B cell (primary cell): ENCODE data around the gene DPPA2. TPM values are rescaled to one million over a fixed set of nuclear protein-coding genes. Genes with fewer than 3 reads are reported as not detected.

Source experiments
- ATAC-seq: fragments of 200-7000 bp; cut with Tn5 transposase; one replicate; pipeline ENCODE4 v1.10.0; 2021; ENCODE audit warnings: low read depth, mild to moderate bottlenecking, moderate number of reproducible peaks, moderate library complexity
- CTCF ChIA-PET: fragments of 350-600 bp; sonication (Branson Sonifier 250); formaldehyde crosslinking; loops from one replicate; lab custom pipeline; 2021; ENCODE audit warnings: antibody characterized with exemption, inconsistent platforms; lab: Charles Lee
- POLR2A ChIA-PET: fragments of 350-600 bp; sonication (Branson Sonifier 250); formaldehyde crosslinking; loops from one replicate; lab custom pipeline; 2021; ENCODE audit warnings: antibody characterized with exemption; lab: Charles Lee
- DNase-seq: peaks from one replicate; pipeline ENCODE4 v3.0.0; 2013
- H2AFZ ChIP-seq: 2 replicates; pipeline ENCODE4 v1.6.1; 2012; ENCODE audit warnings: mild to moderate bottlenecking, low read depth, low read length; ENCODE audit not compliant: insufficient read depth, poor library complexity, severe bottlenecking
- H3K27ac ChIP-seq, 2 donors: 1 replicate in 1 of 2; 2 replicates in 1 of 2; pipeline ENCODE4 v1.5.1; 2012 to 2013; ENCODE audit warnings: low read length in 2 of 2, mild to moderate bottlenecking in 2 of 2, moderate library complexity in 1 of 2
- H3K27me3 ChIP-seq, 4 experiments: fragments of 200-600 bp in 1 of 4; sonication (generic) in 1 of 4; replicated peaks in 1 of 4; 1 replicate in 2 of 4; 2 replicates in 2 of 4; pipeline versions ENCODE4 v1.6.1 to v1.7.0; 2013 to 2016; ENCODE audit warnings: low read length in 3 of 4, mild to moderate bottlenecking in 2 of 4, mixed read lengths in 1 of 4, moderate library complexity in 1 of 4; ENCODE audit not compliant: insufficient read depth in 4 of 4, control insufficient read depth in 3 of 4; ENCODE audit errors: control extremely low read depth in 1 of 4
- H3K36me3 ChIP-seq, 2 experiments: replicated peaks in 1 of 2; 1 replicate in 1 of 2; 2 replicates in 1 of 2; pipeline versions ENCODE4 v1.6.1 to v1.7.1; 2013; ENCODE audit warnings: low read length in 1 of 2; ENCODE audit not compliant: insufficient read depth in 2 of 2, control insufficient read depth in 1 of 2; ENCODE audit errors: control extremely low read depth in 1 of 2, extremely low read depth in 1 of 2
- H3K4me1 ChIP-seq, 2 donors: fragments of 200-600 bp in 1 of 2; sonication (generic) in 1 of 2; 1 replicate in 1 of 2; 2 replicates in 1 of 2; pipeline versions ENCODE4 v1.5.1 to v1.6.1; 2013 to 2017; ENCODE audit warnings: low read length in 2 of 2; ENCODE audit not compliant: control insufficient read depth in 2 of 2, insufficient read depth in 2 of 2
- H3K4me2 ChIP-seq: replicated peaks from 2 replicates; pipeline ENCODE3; 2012; ENCODE audit warnings: mild to moderate bottlenecking, low read depth, low read length; ENCODE audit not compliant: poor library complexity, severe bottlenecking
- H3K4me3 ChIP-seq, 5 experiments: fragments of 200-600 bp in 1 of 5; sonication (generic) in 1 of 5; 1 replicate in 3 of 5; 2 replicates in 2 of 5; pipeline versions ENCODE4 v1.5.1 to v1.7.0; 2011 to 2016; ENCODE audit warnings: low read length in 4 of 5, mild to moderate bottlenecking in 4 of 5, low read depth in 2 of 5, control low read depth in 1 of 5, moderate library complexity in 1 of 5; ENCODE audit not compliant: insufficient read depth in 1 of 5; ENCODE audit errors: control extremely low read depth in 1 of 5, extremely low read depth in 1 of 5
- H3K79me2 ChIP-seq: fragments of 200-600 bp; sonication (generic); one replicate; pipeline ENCODE4 v1.6.0; 2016; ENCODE audit warnings: low read length; ENCODE audit not compliant: control insufficient read depth, insufficient read depth
- H3K9ac ChIP-seq: fragments of 200-600 bp; sonication (generic); 2 replicates; pipeline ENCODE4 v1.6.1; 2017; ENCODE audit warnings: mild to moderate bottlenecking, low read length, moderate library complexity
- H3K9me3 ChIP-seq, 3 donors: one replicate each; pipeline versions ENCODE4 v1.6.1 to v1.7.1; 2013; ENCODE audit warnings: low read length in 2 of 3; ENCODE audit not compliant: control insufficient read depth in 2 of 3, insufficient read depth in 1 of 3; ENCODE audit errors: control extremely low read depth in 1 of 3
- H4K20me1 ChIP-seq: 2 replicates; pipeline ENCODE4 v1.6.0; 2012; ENCODE audit warnings: mild to moderate bottlenecking, low read length; ENCODE audit not compliant: insufficient read depth, control insufficient read depth, poor library complexity, severe bottlenecking
- H3K27ac Mint-ChIP-seq: one replicate; pipeline ENCODE4 v1.8.0; 2021; ENCODE audit warnings: mixed read lengths
- H3K27me3 Mint-ChIP-seq: one replicate; pipeline ENCODE4 v1.8.0; 2021; ENCODE audit warnings: mixed read lengths
- H3K4me1 Mint-ChIP-seq: one replicate; pipeline ENCODE4 v1.8.0; 2021; ENCODE audit warnings: mixed read lengths
- H3K4me3 Mint-ChIP-seq: one replicate; pipeline ENCODE4 v1.8.0; 2021; ENCODE audit warnings: mixed read lengths
- H3K9me3 Mint-ChIP-seq: one replicate; pipeline ENCODE4 v1.8.0; 2022; ENCODE audit warnings: mixed read lengths; ENCODE audit not compliant: insufficient read depth
- EZH2 ChIP-seq: IDR thresholded peaks from 2 replicates; pipeline ENCODE4 v1.6.1; 2012; ENCODE audit warnings: borderline replicate concordance, low read depth, mild to moderate bottlenecking, moderate library complexity, low read length; ENCODE audit not compliant: insufficient read depth, poor library complexity, severe bottlenecking
- WGBS: methylation state at CpG from one replicate; pipeline ENCODE4 v1.1.5; 2013; ENCODE audit warnings: missing lambda C conversion rate; ENCODE audit not compliant: insufficient coverage; 5-methylcytosine and 5-hydroxymethylcytosine counted together
- intact Hi-C: fragments of 100-400 bp; cut with micrococcal nuclease; formaldehyde crosslinking; loops from one replicate; pipeline ENCODE4 v1.10.0; 2022
- polyA plus RNA-seq: library from polyadenylated mRNA; depleted of rRNA; stranded (reverse); fragments of >200 nt; gene quantifications from 2 replicates; pipeline ENCODE4 v1.2.3, GENCODE V29; 2012
- total RNA-seq, 2 donors: library from RNA; stranded (reverse); fragments of 120-200 nt in 1 of 2; gene quantifications; 1 replicate in 1 of 2; 2 replicates in 1 of 2; pipeline versions ENCODE4 v1.2.3 to v1.2.4, GENCODE V29; 2013 to 2022
- TF ChIP-seq, protein P1 (sequence below): fragments of 200-600 bp; IDR thresholded peaks from one replicate; pipeline ENCODE4 v1.8.0; 2022; ENCODE audit warnings: antibody characterized with exemption, mild to moderate bottlenecking

Gene DPPA2
- total and polyA plus RNA-seq, 2 donors (not counting 1 experiment from before 2014, with no cell fraction given) = not detected

DNA sequence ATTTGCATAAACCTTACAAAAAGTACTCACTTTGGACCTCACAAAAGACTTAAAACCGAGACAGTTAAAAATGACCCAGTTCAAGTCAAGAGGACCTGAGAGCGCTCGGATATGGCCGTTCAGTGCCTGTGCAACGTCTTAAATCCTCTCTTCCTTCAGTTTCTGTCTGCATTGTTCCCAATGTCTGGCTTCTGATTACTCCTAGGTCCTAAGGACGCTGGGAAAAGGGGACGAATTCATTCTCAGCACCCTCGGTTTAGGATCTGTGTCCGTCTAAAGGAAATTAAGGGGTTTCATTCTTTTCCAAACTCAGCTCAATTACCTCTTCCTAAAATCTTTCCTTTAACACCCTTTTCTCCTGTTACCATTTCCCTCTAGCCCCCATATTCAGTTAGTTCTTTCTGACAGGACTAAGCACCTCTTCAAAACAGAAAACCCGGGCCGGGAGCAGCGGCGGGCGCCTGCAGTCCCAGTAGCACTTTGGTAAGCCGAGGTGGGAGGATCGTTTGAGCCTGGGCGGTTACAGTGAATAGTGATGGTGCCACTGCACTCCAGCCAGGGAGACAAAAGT is 20.1 kb upstream of the DPPA2 start:
- Histone ChIP-seq H3K27me3 (peaks cover 0 to 9% (median 2%) of the 10 kb centered on the region in 4 experiments), H3K4me3 (peak overlapping the region; percentile 32 to 66 (median 49)), H3K36me3 (no peaks in the 10 kb centered on the region), H4K20me1 (no peaks in the 10 kb centered on the region), H3K79me2 (no peaks in the 10 kb centered on the region), H3K27ac (peak overlapping the region in 1 of 2 donors; percentile 39), H2AFZ (peak overlapping the region; percentile 72), H3K4me1 (peaks cover 0 to 7% of the 10 kb centered on the region in 2 donors), H3K9ac (peak overlapping the region; percentile 51), H3K4me2 (peak overlapping the region; percentile 61), H3K9me3 (peaks cover 0 to 16% (median 0%) of the 10 kb centered on the region in 3 donors)
- peak; percentile 5 for DNase-seq
- WGBS = 10% methylated on average over 6 of the region's 17 CpGs
- TF ChIP-seq EZH2 = no peak
- TF ChIP-seq, protein P1, sequence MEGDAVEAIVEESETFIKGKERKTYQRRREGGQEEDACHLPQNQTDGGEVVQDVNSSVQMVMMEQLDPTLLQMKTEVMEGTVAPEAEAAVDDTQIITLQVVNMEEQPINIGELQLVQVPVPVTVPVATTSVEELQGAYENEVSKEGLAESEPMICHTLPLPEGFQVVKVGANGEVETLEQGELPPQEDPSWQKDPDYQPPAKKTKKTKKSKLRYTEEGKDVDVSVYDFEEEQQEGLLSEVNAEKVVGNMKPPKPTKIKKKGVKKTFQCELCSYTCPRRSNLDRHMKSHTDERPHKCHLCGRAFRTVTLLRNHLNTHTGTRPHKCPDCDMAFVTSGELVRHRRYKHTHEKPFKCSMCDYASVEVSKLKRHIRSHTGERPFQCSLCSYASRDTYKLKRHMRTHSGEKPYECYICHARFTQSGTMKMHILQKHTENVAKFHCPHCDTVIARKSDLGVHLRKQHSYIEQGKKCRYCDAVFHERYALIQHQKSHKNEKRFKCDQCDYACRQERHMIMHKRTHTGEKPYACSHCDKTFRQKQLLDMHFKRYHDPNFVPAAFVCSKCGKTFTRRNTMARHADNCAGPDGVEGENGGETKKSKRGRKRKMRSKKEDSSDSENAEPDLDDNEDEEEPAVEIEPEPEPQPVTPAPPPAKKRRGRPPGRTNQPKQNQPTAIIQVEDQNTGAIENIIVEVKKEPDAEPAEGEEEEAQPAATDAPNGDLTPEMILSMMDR = no peak
- no peaks in the 10 kb centered on the region for H3K9me3 Mint-ChIP-seq
- ATAC-seq = no peak
- no peak overlapping the region for H3K27ac Mint-ChIP-seq
- CTCF ChIA-PET = no interaction called here
- intact Hi-C loops = no loop called here
- H3K4me3 Mint-ChIP-seq = peak overlapping the region; percentile 67
- H3K27me3 Mint-ChIP-seq = peaks cover 25% of the 10 kb centered on the region
- H3K4me1 Mint-ChIP-seq = peaks cover 13% of the 10 kb centered on the region
- POLR2A ChIA-PET = no interaction called here

DNA sequence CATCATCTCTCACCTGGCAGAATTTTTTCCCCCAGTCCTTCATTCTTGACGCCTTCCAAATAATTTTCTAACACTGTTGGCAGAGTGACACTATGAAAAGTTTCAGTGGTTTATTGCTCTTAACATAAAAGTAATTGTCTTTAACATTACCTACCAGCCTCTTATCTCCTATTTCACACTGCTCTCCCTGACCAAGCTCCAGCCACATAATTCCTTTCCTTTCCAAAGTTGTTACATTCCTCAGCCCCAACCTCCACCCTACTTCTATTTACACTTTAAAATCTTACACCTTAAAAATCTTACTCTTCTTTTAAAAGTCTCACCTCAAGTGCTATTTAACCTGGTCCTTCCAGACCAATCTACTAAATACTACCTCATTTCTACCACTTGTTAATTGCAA is 18.3 kb upstream of the DPPA2 start:
- Histone ChIP-seq H3K4me2 (no peak overlapping the region), H3K9me3 (peaks cover 0 to 11% (median 0%) of the 10 kb centered on the region in 3 donors), H2AFZ (no peak overlapping the region), H3K4me3 (no peak overlapping the region), H3K27me3 (peaks cover 0 to 9% (median 2%) of the 10 kb centered on the region in 4 experiments), H3K36me3 (no peaks in the 10 kb centered on the region), H3K4me1 (peaks cover 0 to 7% of the 10 kb centered on the region in 2 donors), H4K20me1 (no peaks in the 10 kb centered on the region), H3K27ac (no peak overlapping the region), H3K79me2 (no peaks in the 10 kb centered on the region), H3K9ac (no peak overlapping the region)
- Mint-ChIP-seq H3K9me3 (no peaks in the 10 kb centered on the region), H3K4me3 (no peak overlapping the region), H3K27me3 (peaks cover 25% of the 10 kb centered on the region), H3K27ac (no peak overlapping the region), H3K4me1 (peaks cover 13% of the 10 kb centered on the region)
- no peak for TF ChIP-seq EZH2
- TF ChIP-seq, protein P1 = no peak
- ATAC-seq (no peak), DNase-seq (no peak)
- intact Hi-C loops = no loop called here
- ChIA-PET CTCF (no interaction called here), POLR2A (no interaction called here)
- no CpG with 5 or more reads among the region's 1 CpG for WGBS
